ENCODE measurements around the gene PLXNA4.

The PLXNA4 gene

GRCh38 chr7:132307465-132307864, 268.8 kb downstream of the PLXNA4 start:
- no peak for DNase-seq

- no peak for DNase-seq
Observed at GRCh38 chr7:132300599-132301277, 275.5 kb downstream of the PLXNA4 start.

GRCh38 chr7:132298790-132299189, 277.5 kb downstream of the PLXNA4 start:
- DNase-seq = peak; percentile 87

- no peak for DNase-seq
Observed at GRCh38 chr7:132296820-132297219, 279.4 kb downstream of the PLXNA4 start.

GRCh38 chr7:132295175-132295574, 281.1 kb downstream of the PLXNA4 start:
- peak; percentile 51 for DNase-seq

GRCh38 chr7:132292803-132293202, 283.5 kb downstream of the PLXNA4 start:
- peak; percentile 37 for DNase-seq

- DNase-seq = peak; percentile 28
Observed at GRCh38 chr7:132291481-132291880, 284.8 kb downstream of the PLXNA4 start.

- no peak for DNase-seq
Observed at GRCh38 chr7:132290021-132290420, 286.2 kb downstream of the PLXNA4 start.

GRCh38 chr7:132286836-132287235, 289.4 kb downstream of the PLXNA4 start:
- DNase-seq = no peak

- DNase-seq = peak; percentile 20
Observed at GRCh38 chr7:132280335-132280734, 295.9 kb downstream of the PLXNA4 start.

GRCh38 chr7:132279718-132280117, 296.6 kb downstream of the PLXNA4 start:
- DNase-seq = peak; percentile 47

GRCh38 chr7:132276976-132277725, 299.1 kb downstream of the PLXNA4 start:
- peak; percentile 90 for DNase-seq

- DNase-seq = no peak
Observed at GRCh38 chr7:132276234-132276630, 300.0 kb downstream of the PLXNA4 start.

- no peak for DNase-seq
Observed at GRCh38 chr7:132275416-132276233, 300.6 kb downstream of the PLXNA4 start.

GRCh38 chr7:132272763-132273371, 303.4 kb downstream of the PLXNA4 start:
- DNase-seq = no peak

GRCh38 chr7:132270517-132270916, 305.8 kb downstream of the PLXNA4 start:
- peak; percentile 30 for DNase-seq

GRCh38 chr7:132269718-132270117, 306.6 kb downstream of the PLXNA4 start:
- no peak for DNase-seq

- no peak for DNase-seq
Observed at GRCh38 chr7:132263151-132263550, 313.1 kb downstream of the PLXNA4 start.

GRCh38 chr7:132262160-132262470, 314.2 kb downstream of the PLXNA4 start:
- DNase-seq = no peak

GRCh38 chr7:132261327-132262159, 314.7 kb downstream of the PLXNA4 start:
- DNase-seq = no peak

- no peak for DNase-seq
Observed at GRCh38 chr7:132258231-132258630, 318.0 kb downstream of the PLXNA4 start.

GRCh38 chr7:132257253-132257652, 319.0 kb downstream of the PLXNA4 start:
- DNase-seq = peak; percentile 54
